ENCODE measurements around the gene OR5J2. TPM values are rescaled to one million over a fixed set of nuclear protein-coding genes. Genes with fewer than 3 reads are reported as not detected.

Gene OR5J2
- total RNA-seq, 1 donor, result not detected

Other genes starting within 250 kb of the OR5J2 start
- not detected in 2 replicates for gene OR5I1, start 240.2 kb upstream of the OR5J2 start, total RNA-seq
- gene OR10AG1, start 206.7 kb upstream of the OR5J2 start, total RNA-seq, result under 0.01 TPM in 1 of 2 replicates, not detected in the other
- gene OR5F1, start 182.0 kb upstream of the OR5J2 start, total RNA-seq, result not detected in 2 replicates
- not detected in 2 replicates for gene OR5AS1, start 149.0 kb upstream of the OR5J2 start, total RNA-seq
- not detected in 2 replicates for gene OR8I2, start 83.3 kb upstream of the OR5J2 start, total RNA-seq
- gene OR8H2, start 72.9 kb upstream of the OR5J2 start, total RNA-seq, result not detected in 2 replicates
- not detected in 2 replicates for gene OR8H3, start 54.2 kb upstream of the OR5J2 start, total RNA-seq
- gene OR8J3, start 36.4 kb upstream of the OR5J2 start, total RNA-seq, result not detected in 2 replicates
- not detected in 2 replicates for gene OR8K5, start 16.3 kb upstream of the OR5J2 start, total RNA-seq
- not detected in 2 replicates for gene OR5T2, start 57.6 kb downstream of the OR5J2 start, total RNA-seq
- gene OR5T3, start 75.6 kb downstream of the OR5J2 start, total RNA-seq, result not detected in 2 replicates
- gene OR5T1, start 97.5 kb downstream of the OR5J2 start, total RNA-seq, result not detected in 2 replicates
- not detected in 2 replicates for gene OR8H1, start 115.6 kb downstream of the OR5J2 start, total RNA-seq
- gene OR8K3, start 138.5 kb downstream of the OR5J2 start, total RNA-seq, result not detected in 2 replicates
- not detected in 2 replicates for gene OR8K1, start 169.4 kb downstream of the OR5J2 start, total RNA-seq
- not detected in 2 replicates for gene OR8J1, start 177.7 kb downstream of the OR5J2 start, total RNA-seq
- gene OR8U1, start 199.0 kb downstream of the OR5J2 start, total RNA-seq, result not detected in 2 replicates
- not detected in 2 replicates for gene OR5AL1, start 236.1 kb downstream of the OR5J2 start, total RNA-seq

All from fibroblast of villous mesenchyme (primary cell).